Measurements from ENCODE around the gene POMGNT1.

DNA sequence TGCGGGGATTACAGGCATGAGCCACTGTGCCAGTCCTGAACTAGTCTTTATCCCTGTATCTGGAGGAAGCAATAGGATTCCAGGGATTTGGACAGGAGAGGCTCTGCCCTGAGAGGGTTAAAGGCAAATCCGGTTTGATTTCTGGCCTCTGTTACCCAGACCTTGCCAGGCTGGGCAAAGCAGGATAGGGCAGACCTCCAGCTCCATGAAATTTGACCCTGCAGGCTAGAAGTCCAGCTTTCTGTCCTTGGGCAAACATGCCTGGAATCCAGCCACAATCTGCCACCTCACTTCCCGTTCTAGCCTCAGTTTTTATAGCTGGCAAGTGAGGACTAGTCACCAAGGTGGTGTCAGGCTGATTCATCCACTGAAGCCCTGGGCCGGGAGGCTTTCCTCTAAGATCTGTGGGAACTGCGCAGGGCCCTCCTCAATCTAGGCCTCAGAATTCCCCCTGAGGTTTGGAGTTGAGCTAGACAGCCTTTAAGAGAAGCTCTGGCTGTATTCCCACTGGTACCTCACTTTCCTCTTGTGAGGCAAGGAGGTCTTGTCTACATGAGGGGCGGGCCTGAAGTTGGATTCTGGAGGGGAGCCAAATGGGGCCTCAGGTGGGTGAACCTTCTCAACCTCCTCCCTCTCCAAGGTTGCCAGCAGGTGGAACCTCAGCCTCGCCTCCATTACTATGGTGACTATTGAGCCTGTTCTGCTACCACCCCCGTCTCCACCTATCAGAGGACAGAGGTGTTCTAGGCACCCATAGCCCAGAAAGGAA is 15.0 kb downstream of the POMGNT1 start:
- TF ChIP-seq, protein P1, sequence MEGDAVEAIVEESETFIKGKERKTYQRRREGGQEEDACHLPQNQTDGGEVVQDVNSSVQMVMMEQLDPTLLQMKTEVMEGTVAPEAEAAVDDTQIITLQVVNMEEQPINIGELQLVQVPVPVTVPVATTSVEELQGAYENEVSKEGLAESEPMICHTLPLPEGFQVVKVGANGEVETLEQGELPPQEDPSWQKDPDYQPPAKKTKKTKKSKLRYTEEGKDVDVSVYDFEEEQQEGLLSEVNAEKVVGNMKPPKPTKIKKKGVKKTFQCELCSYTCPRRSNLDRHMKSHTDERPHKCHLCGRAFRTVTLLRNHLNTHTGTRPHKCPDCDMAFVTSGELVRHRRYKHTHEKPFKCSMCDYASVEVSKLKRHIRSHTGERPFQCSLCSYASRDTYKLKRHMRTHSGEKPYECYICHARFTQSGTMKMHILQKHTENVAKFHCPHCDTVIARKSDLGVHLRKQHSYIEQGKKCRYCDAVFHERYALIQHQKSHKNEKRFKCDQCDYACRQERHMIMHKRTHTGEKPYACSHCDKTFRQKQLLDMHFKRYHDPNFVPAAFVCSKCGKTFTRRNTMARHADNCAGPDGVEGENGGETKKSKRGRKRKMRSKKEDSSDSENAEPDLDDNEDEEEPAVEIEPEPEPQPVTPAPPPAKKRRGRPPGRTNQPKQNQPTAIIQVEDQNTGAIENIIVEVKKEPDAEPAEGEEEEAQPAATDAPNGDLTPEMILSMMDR (conservative IDR thresholded peaks at IDR 0.05): no peak
- TF ChIP-seq ZFX (IDR thresholded peaks at IDR 0.05): peak; percentile 14; the same call in 1 of the 2 replicates
